ENCODE measurements around the gene MYOM1.

GRCh38 chr18:3205239-3205638 is 14.5 kb downstream of the MYOM1 start:
- TF ChIP-seq CTCF (IDR thresholded peaks at IDR 0.05) (no peak), POLR2A (IDR thresholded peaks at IDR 0.05) (no peak)

Measured in uterus (tissue), 2 donors.